ENCODE results near the gene JAK1.

- TF ChIP-seq POLR2A (IDR thresholded peaks at IDR 0.05) (no peak), CTCF (IDR thresholded peaks at IDR 0.05) (no peak)
Measured at GRCh38 chr1:64917328-64917861, 49.0 kb downstream of the JAK1 start.
